ENCODE results near the gene TMEM178B. TPM values are rescaled to one million over a fixed set of nuclear protein-coding genes. Genes with fewer than 3 reads are reported as not detected.

TMEM178B gene
- polyA plus RNA-seq, 1 of the 3 experiments (the other 2 are of a cell fraction) = 0.20 TPM

GRCh38 chr7:141291541-141291940, 217.7 kb downstream of the TMEM178B start:
- WGBS (ENCODE audit: low lambda C conversion rate) = 16% methylated on average over 2 of the region's 2 CpGs

GRCh38 chr7:141294143-141294829, 220.4 kb downstream of the TMEM178B start:
- Histone ChIP-seq H3K27ac (ENCODE audit: low read depth in 2 of 2, low read length in 1 of 2) (no peak overlapping the region), H3K4me1 (ENCODE audit: control insufficient read depth in 1 of 2, insufficient read depth in 2 of 2, low read depth in 1 of 2, low read length in 1 of 2) (peaks cover 0 to 5% of the 10 kb centered on the region in 2 experiments; a peak in 1 of 4 replicates), H3K79me2 (ENCODE audit: insufficient read depth) (no peaks in the 10 kb centered on the region), H4K20me1 (ENCODE audit: insufficient read depth) (no peaks in the 10 kb centered on the region), H3K4me3 (ENCODE audit: low read depth in 2 of 2, low read length in 1 of 2) (no peak overlapping the region), H3K9ac (no peak overlapping the region), H2AFZ (ENCODE audit: low read depth) (no peak overlapping the region), H3K36me3 (replicated peaks in 1 of 2; ENCODE audit: control insufficient read depth in 1 of 2, insufficient read depth in 2 of 2, low read length in 1 of 2) (no peaks in the 10 kb centered on the region), H3K9me3 (peaks cover 10% of the 10 kb centered on the region; the same call in 1 of the 2 replicates), H3K9me2 (no peaks in the 10 kb centered on the region), H3K4me2 (no peak overlapping the region), H3F3A (replicated peaks; ENCODE audit: insufficient read depth) (no peaks in the 10 kb centered on the region), H3K27me3 (ENCODE audit: insufficient read depth) (no peaks in the 10 kb centered on the region)
- ChIA-PET POLR2A (no interaction called here), CTCF (interaction anchor here (1.0 to 1.6 kb wide), 4 partner anchors 17 to 783 kb away, joined by 3 read pairs; no protein-coding TSS in a partner anchor)
- DNase-seq = no peak
- WGBS (ENCODE audit: low lambda C conversion rate) = 25% methylated on average over 2 of the region's 2 CpGs
- TF ChIP-seq MEF2A (IDR thresholded peaks at IDR 0.05; ENCODE audit: borderline replicate concordance, low read depth) (no peak), MAX (IDR thresholded peaks at IDR 0.05; ENCODE audit: low read depth) (no peak), EP300 (IDR thresholded peaks at IDR 0.05; ENCODE audit: borderline replicate concordance in 1 of 2, low read depth in 1 of 2, low read length in 1 of 2) (no peak), SIN3A (IDR thresholded peaks at IDR 0.05; ENCODE audit: borderline replicate concordance, low read depth, low read length) (no peak), GATA2 (CRISPR knock-in tag; IDR thresholded peaks at IDR 0.05) (no peak), EZH2phosphoT487 (IDR thresholded peaks at IDR 0.05; ENCODE audit: borderline replicate concordance, low read depth) (no peak), SMC3 (IDR thresholded peaks at IDR 0.05; ENCODE audit: low read depth, low read length) (no peak), POLR2AphosphoS5 (IDR thresholded peaks at IDR 0.05; ENCODE audit: low read depth, low read length) (no peak), ZBTB33 (IDR thresholded peaks at IDR 0.05; ENCODE audit: borderline replicate concordance, low read depth) (no peak)

More at GRCh38 chr7:141291541-141291940, 217.7 kb downstream of the TMEM178B start:
- Histone ChIP-seq H3K27ac (ENCODE audit: low read depth in 2 of 2, low read length in 1 of 2) (no peak overlapping the region), H4K20me1 (ENCODE audit: insufficient read depth) (no peaks in the 10 kb centered on the region), H3K79me2 (ENCODE audit: insufficient read depth) (no peaks in the 10 kb centered on the region), H3K4me2 (no peak overlapping the region), H3K4me1 (ENCODE audit: control insufficient read depth in 1 of 2, insufficient read depth in 2 of 2, low read depth in 1 of 2, low read length in 1 of 2) (peaks cover 0 to 9% of the 10 kb centered on the region in 2 experiments; a peak in 1 of 4 replicates), H2AFZ (ENCODE audit: low read depth) (no peak overlapping the region), H3F3A (replicated peaks; ENCODE audit: insufficient read depth) (no peaks in the 10 kb centered on the region), H3K9me3 (no peaks in the 10 kb centered on the region), H3K36me3 (replicated peaks in 1 of 2; ENCODE audit: control insufficient read depth in 1 of 2, insufficient read depth in 2 of 2, low read length in 1 of 2) (no peaks in the 10 kb centered on the region), H3K4me3 (ENCODE audit: low read depth in 2 of 2, low read length in 1 of 2) (no peak overlapping the region), H3K9ac (no peak overlapping the region), H3K27me3 (ENCODE audit: insufficient read depth) (no peaks in the 10 kb centered on the region), H3K9me2 (no peaks in the 10 kb centered on the region)
- ChIA-PET CTCF (interaction anchor here (1.0 kb wide), 1 partner anchor 242 kb away, joined by 4 read pairs; no protein-coding TSS in a partner anchor), POLR2A (no interaction called here)
- no peak for DNase-seq
- TF ChIP-seq FOXJ3 (CRISPR knock-in tag; IDR thresholded peaks at IDR 0.05) (no peak), YY1 (IDR thresholded peaks at IDR 0.05; ENCODE audit: low read depth) (no peak), TAF1 (IDR thresholded peaks at IDR 0.05; ENCODE audit: borderline replicate concordance, low read depth, low read length) (no peak), NRF1 (IDR thresholded peaks at IDR 0.05; ENCODE audit: low read depth, low read length) (no peak), MAX (IDR thresholded peaks at IDR 0.05; ENCODE audit: low read depth) (no peak), JUND (IDR thresholded peaks at IDR 0.05) (no peak), EP300 (IDR thresholded peaks at IDR 0.05; ENCODE audit: borderline replicate concordance in 1 of 2, low read depth in 1 of 2, low read length in 1 of 2) (no peak), NFIC (IDR thresholded peaks at IDR 0.05; ENCODE audit: borderline replicate concordance) (no peak)

Data from SK-N-SH (cell line).